GM21717 (cell line): ENCODE data around the gene ACSM5.
"Not testable (repeated sequence)": the region's sequence is repeated elsewhere in the genome, so short reads cannot be mapped to it uniquely, and the experiment has no call there.

Source experiments
- ATAC-seq: cut with Tn5 transposase; IDR thresholded peaks from one replicate; pipeline ENCODE4 v1.9.1; 2021; ENCODE audit warnings: mild to moderate bottlenecking, moderate library complexity; ENCODE audit not compliant: unreplicated experiment

The ACSM5 gene

DNA sequence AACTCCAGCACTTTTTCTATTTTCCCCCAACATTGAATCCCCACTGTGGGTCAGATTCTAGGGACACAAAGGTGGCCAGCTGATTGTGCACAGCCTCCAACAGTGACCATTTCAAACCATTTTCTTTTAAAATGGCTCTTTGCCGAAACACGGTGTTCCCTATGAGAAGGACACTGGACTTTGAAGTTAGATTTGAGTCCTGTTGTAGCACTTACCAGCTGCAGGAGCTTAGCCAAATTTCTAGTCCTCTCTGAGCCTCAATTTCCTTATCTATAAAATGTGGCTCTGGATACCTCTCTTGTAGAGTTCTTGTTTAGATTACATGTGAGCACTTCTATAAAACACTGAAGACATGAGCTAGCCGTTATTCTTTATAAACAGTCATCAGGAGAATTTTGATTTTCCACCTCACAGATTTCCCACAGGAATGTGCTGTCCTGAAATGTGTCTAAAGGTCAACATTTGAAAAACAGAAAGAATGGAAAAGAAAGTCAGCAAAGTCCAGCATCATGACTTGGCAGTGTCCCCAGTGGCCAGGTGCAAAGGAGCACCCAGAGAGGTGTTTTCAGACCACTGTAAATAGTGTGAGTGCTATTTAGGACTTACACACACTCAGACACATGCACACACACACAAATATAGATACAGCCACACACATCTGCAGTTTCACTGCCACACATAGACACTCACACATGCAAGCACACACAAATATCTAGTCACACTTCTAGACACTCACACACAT, 37.5 kb downstream of the ACSM5 start:
- ATAC-seq, result not testable (repeated sequence)

DNA sequence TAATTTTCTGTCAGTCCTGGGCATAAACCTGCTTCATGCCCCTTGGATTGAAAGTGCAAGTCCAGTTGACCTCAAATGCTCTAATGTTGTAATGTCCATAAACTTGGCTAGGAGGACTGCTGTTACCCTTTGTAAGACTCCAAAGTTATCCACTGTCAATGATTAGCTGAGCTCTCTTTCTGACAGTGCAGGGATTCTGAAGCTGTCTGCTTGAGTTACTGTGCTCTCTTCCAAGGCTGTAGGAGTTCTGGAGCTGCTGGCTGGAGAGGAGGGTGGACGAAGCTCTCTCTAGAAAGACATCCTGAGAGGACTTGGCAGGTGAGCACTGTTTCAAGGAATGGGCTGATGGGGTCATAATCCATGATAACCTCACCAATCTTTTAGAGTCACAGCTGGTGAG, 42.0 kb downstream of the ACSM5 start, which contains the start of gene ACSM2A:
TSS of gene ACSM2A (plus strand) at position 158 of the 400 bp plus-strand sequence. CDS start 8,594 bp downstream, outside the sequence.
- ATAC-seq, result not testable (repeated sequence)

DNA sequence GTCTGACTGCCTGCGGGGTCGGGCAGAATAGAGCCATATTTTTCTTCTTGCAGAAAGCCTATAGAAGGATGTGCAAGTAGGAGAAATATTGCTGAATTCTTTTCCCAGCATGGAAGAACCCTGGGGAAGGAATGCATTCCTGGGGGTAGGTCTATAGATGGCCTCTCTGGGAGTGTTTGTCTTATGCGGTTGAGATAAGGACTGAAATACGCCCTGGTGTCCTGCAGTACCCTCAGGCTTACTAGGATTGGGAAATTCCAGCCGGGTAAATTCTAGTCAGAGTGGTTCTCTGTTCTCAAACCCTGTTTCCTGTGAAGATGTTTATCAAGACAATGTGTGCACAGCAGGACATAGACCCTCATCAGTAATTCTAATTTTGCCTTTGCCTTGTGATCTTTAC, 44.3 kb downstream of the ACSM5 start:
- not testable (repeated sequence) for ATAC-seq

DNA sequence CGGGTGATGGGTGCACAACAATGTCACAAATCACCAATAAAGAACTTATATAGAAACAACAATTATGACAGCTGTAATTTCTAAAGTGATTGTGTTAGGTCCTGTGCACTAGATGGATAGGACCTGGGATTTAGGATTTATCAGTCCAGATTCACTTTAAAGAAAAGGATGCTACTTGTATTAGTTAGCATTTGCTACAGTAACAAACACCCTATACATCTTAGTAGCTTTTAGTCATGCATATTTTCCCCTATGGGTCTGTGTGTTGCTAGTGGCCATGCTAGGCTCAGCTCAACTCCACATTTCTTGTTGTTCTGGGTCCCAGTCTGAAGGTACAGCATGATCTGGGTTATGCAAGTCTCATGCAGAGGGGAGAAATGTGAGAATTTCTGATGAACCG, 49.9 kb downstream of the ACSM5 start:
- not testable (repeated sequence) for ATAC-seq

DNA sequence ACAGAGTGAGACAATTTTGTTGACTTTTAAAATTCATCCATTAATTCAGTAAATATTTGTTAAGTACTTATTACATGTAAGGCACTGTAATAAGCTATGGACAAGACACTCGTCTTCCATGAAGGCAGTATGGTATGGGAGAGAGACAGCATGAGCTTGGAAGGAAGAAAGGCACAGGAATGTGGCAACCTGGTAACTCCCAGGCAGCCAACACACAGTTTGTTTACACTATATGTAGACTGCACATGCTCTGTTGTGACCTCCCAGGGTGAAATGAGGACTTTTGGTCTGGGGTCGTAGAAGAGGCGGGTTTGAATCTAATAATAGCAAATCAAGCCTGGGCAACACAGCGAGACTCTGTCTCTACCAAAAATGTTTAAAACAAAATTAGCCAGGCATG, 51.0 kb downstream of the ACSM5 start:
- not testable (repeated sequence) for ATAC-seq

DNA sequence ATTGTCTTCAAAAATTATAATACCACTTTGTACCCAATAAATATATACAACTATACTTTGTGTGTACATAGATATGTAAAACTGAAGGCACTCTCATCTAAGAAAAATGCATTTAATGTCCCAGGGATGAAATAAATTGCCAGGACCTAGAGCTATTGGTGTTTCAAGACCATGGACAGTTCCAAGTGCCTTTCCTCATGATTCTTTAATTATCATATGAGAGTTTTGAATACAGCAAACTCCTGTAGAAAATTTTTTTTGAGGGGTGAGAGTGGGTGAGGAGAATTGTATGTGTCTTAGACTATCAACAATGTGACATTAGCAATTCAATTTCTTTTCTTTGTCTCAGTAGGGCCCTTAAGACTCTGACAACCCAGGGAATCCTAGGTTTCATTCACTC, 59.6 kb downstream of the ACSM5 start:
- not testable (repeated sequence) for ATAC-seq

DNA sequence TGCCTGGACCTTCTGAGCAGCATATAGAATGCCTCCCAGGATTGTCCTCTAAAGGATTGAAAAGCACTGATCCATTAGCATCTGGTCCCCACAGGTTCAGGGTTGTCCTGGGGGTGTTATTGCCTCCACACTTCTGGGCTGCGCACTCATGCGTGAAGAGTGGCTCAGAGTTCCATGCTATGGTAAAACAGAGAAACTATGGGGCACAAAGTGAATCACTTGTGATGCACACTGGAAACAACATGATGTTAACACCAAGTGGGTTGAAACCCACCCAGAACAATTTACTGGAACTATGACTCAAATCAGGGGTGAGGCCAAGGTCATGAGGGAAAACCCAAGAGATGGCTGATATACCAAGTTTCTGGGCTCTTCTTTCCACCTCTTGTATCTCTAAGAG, 60.6 kb downstream of the ACSM5 start:
- ATAC-seq, result not testable (repeated sequence)

DNA sequence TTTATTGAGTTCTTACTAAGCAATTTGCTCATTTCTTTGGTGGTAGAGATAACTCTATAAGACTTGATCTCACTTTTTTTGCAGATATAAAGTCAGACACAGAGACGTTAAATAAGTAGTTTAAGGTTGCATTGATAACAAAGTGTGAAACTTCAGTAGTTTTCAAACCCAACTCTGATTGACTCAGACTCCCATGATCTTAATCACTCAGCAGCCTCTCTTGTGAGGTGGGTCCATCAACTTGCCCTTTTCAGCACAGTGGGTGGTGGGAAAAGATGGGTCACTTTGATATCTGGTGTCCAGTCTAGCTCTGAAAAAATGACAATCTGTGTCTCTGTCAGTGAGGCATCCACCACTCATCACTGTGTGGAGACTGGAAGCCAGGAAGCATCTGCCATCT, 61.4 kb downstream of the ACSM5 start:
- ATAC-seq, result not testable (repeated sequence)

DNA sequence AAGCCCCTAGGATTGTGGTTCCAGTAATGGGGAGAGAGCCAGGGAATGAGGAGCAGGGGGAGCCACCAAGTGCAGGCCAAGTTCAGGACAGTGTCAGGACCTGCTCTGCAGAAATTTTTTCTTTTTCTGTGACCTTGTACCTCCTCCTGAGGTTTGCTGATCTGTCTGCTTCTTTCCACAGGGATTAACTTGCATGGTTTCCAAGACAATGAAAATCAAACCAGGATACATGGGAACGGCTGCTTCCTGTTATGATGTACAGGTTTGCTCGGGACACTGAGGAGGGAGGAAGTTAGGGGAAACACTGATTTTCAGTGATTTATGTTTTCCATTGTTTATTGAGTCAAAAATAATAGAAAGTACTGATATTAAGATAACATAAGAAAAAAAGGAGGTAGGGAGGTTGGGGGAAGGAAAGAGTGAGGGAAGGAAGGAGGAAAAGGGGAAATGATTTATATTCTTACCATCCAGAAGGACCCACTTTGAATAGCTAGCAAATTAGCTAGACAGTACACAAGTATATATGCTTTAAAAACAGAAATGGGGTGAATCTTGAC, 67.9 kb downstream of the ACSM5 start:
- ATAC-seq, result not testable (repeated sequence)

DNA sequence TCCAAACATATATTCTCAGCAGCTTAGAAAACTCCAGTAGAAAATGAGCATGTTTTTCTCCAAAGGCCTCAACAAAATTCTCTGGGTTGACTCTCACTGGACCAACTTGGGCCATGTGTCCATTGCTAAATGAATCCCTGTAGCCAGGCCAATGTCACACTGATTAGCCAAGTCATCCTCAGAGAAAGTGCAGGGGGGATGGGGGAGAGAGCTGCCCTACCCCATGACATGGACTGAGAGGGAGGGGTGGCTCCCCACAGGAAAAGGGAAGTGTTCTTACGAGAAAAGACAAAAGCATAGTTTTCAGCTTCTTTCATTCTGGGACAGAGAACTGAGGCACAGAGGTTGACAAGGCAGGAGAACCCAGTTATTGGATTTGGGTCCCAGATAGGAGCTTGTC, 74.7 kb downstream of the ACSM5 start:
- not testable (repeated sequence) for ATAC-seq

DNA sequence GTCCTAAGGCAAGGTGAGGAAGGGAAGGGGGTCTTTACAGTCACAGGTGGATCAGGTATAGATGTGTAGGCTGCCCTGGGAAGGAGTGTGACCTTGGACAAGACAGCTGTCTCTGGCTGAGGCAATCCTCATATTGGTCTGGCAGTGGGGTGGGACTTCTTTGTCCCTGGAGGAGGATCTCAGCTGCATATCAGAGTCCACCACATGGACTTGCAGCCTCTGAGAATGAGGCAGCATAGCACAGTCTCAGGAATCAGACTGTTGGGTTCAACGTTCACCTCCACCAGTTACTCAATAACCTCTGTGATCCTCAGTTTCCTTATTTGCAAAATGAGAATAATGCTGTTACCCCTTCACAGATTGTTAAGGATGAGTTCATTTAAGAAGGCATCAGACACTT, 75.4 kb downstream of the ACSM5 start:
- no peak for ATAC-seq

DNA sequence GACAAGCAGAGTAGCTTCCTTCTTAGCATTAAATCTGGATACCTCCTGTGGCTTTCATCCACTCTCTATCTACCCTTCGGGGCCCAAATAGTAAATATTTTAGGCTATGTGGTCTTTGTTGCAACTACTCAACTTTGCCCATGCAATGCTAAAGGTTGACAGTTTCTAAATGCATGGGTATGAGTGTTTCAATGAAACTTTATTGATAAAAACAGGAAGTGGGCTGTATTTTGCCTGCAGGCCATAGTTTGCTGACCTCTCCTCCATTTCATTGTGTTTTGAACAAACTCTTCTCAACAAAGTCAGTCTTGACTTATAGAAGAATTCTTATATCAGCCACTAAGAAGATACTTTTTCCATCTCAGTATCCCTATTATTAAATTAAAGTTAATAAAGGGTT, 76.1 kb downstream of the ACSM5 start:
- ATAC-seq, result no peak
